Measurements from ENCODE around the gene GBGT1. TPM values are rescaled to one million over a fixed set of nuclear protein-coding genes. Genes with fewer than 3 reads are reported as not detected.

GBGT1 gene
- total and polyA plus RNA-seq, 2 donors (not counting 3 experiments of a cell fraction or from before 2014, with no cell fraction given), result 35.6 to 56.3 TPM

DNA sequence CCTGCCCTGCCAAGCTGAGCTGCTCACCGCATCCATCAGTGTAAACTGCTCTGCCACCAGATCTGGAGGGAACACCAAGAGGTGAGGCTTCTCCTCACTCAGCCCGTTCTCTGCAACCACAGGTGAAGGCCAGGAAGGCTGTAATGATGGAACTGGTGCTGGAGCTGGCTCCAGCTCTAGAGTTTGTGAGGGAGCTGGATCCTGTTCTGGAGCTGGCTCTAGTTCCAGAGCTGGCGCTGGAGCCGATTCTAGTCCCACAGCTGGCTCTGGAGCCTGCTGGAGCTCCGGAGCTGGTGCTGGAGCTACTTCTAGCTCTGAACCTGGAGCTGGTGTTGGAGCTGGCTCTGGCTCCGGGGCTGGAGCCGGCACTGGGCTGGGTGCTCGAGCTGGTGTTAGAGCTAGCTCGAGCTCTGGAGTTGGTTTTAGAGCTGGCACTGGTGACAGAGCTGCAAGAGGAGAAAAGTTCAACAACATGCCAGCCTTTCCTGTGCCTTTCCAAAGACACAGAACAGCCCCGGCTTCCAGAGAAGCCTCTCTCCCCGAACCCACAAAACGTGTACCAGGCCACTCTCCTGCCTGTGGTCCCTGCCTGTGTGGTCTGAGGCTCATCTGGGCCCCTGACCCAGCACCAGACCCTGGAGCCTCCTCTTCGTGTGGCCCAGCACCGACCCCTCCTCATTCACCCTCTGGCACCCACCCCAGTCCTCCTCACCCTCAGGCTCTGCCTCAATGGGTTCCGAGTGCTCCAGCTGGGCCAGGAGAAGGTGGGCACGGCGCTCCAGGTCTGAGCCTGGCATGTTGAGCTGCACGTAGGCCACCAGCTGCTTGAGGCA lies 55.5 kb downstream of the GBGT1 start:
- Histone ChIP-seq H4K20me1 (replicated peaks; ENCODE audit: control insufficient read depth, extremely low read depth, insufficient read depth, low read length) (no peaks in the 10 kb centered on the region), H2AFZ (ENCODE audit: low read depth, low read length) (no peak overlapping the region), H3K27me3 (ENCODE audit: control insufficient read depth in 2 of 2, insufficient read depth in 2 of 2, low read length in 2 of 2) (no peaks in the 10 kb centered on the region), H3K4me1 (ENCODE audit: control insufficient read depth, extremely low read depth, insufficient read depth, low read length) (peaks cover 3% of the 10 kb centered on the region), H3K4me3 (replicated peaks in 1 of 3; ENCODE audit: insufficient read depth in 1 of 3, low read depth in 1 of 3, low read length in 3 of 3) (no peak overlapping the region), H3K79me2 (ENCODE audit: control insufficient read depth, insufficient read depth, low read length) (no peaks in the 10 kb centered on the region), H3K4me2 (ENCODE audit: insufficient read depth, low read length) (no peak overlapping the region), H3K9me1 (replicated peaks; ENCODE audit: control insufficient read depth, extremely low read depth, insufficient read depth, low read length) (no peaks in the 10 kb centered on the region), H3K9me3 (replicated peaks; ENCODE audit: control insufficient read depth, insufficient read depth, low read length) (no peaks in the 10 kb centered on the region), H3K9ac (replicated peaks; ENCODE audit: extremely low read depth, insufficient read depth, low read length) (no peak overlapping the region), H3K27ac (ENCODE audit: insufficient read depth, low read depth, low read length) (no peak overlapping the region), H3K36me3 (ENCODE audit: control insufficient read depth in 2 of 2, extremely low read depth in 1 of 2, insufficient read depth in 2 of 2, low read length in 2 of 2) (peaks cover 8 to 54% of the 10 kb centered on the region in 2 experiments)
- TF ChIP-seq, protein P1, sequence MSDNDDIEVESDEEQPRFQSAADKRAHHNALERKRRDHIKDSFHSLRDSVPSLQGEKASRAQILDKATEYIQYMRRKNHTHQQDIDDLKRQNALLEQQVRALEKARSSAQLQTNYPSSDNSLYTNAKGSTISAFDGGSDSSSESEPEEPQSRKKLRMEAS (IDR thresholded peaks at IDR 0.05; ENCODE audit: insufficient read depth, insufficient read length), result no peak
- TF ChIP-seq POLR2A (IDR thresholded peaks at IDR 0.05; ENCODE audit: low read depth, low read length), result no peak
- TF ChIP-seq EZH2 (IDR thresholded peaks at IDR 0.05; ENCODE audit: borderline replicate concordance, low read depth, low read length, severe bottlenecking), result no peak
- TF ChIP-seq MYC (IDR thresholded peaks at IDR 0.05; ENCODE audit: low read depth, low read length), result no peak
- no peak for TF ChIP-seq POLR2AphosphoS5 (IDR thresholded peaks at IDR 0.05; ENCODE audit: insufficient read depth, low read depth, low read length)
- no peak for TF ChIP-seq JUN (IDR thresholded peaks at IDR 0.05; ENCODE audit: borderline replicate concordance, insufficient read depth, insufficient read length, low read depth)
- no peak for TF ChIP-seq GATA2 (IDR thresholded peaks at IDR 0.05; ENCODE audit: insufficient read depth, insufficient read length, low read depth, low read length)
- TF ChIP-seq, protein P2, sequence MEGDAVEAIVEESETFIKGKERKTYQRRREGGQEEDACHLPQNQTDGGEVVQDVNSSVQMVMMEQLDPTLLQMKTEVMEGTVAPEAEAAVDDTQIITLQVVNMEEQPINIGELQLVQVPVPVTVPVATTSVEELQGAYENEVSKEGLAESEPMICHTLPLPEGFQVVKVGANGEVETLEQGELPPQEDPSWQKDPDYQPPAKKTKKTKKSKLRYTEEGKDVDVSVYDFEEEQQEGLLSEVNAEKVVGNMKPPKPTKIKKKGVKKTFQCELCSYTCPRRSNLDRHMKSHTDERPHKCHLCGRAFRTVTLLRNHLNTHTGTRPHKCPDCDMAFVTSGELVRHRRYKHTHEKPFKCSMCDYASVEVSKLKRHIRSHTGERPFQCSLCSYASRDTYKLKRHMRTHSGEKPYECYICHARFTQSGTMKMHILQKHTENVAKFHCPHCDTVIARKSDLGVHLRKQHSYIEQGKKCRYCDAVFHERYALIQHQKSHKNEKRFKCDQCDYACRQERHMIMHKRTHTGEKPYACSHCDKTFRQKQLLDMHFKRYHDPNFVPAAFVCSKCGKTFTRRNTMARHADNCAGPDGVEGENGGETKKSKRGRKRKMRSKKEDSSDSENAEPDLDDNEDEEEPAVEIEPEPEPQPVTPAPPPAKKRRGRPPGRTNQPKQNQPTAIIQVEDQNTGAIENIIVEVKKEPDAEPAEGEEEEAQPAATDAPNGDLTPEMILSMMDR (IDR thresholded peaks at IDR 0.05; ENCODE audit: extremely low read depth in 1 of 2, insufficient read depth in 1 of 2, low read depth in 1 of 2, low read length in 2 of 2), result no peak
- no peak for TF ChIP-seq FOS (IDR thresholded peaks at IDR 0.05; ENCODE audit: borderline replicate concordance, insufficient read depth, low read length)
- DNase-seq (ENCODE audit: low read depth, low spot score), result no peak
- TSS peak; percentile 39 for BruUV-seq (replicated peaks)
- POLR2A ChIA-PET, result no interaction called here
- CTCF ChIA-PET, result interaction anchor here (0.6 to 8.0 kb wide), 7 partner anchors 9 to 40 kb away, joined by 3 to 110 read pairs (median 4); no protein-coding TSS in a partner anchor
- FAIRE-seq, result no peak
- intact Hi-C loops (cut with micrococcal nuclease), result no loop called here
- dilution Hi-C loops (cut with MboI; ENCODE audit: extremely low pct_ligation_motif_present, low sequenced_read_pairs), result no loop called here

Measured in endothelial cell of umbilical vein (primary cell).